Neural crest cell (in vitro differentiated cells): ENCODE data around the gene GHDC. TPM values are rescaled to one million over a fixed set of nuclear protein-coding genes. Genes with fewer than 3 reads are reported as not detected.

Experiments
- DNase-seq: peaks from one replicate; pipeline ENCODE4 v3.0.0; 2021; ENCODE audit warnings: low read depth, mixed read lengths, low spot score
- H3K27ac Mint-ChIP-seq: one replicate; pipeline ENCODE4 v1.8.0; 2021; ENCODE audit warnings: mild to moderate bottlenecking, mixed read lengths; ENCODE audit not compliant: unreplicated experiment
- H3K27me3 Mint-ChIP-seq: 2 replicates; pipeline ENCODE4 v1.8.0; 2021; ENCODE audit warnings: low read depth, mild to moderate bottlenecking, mixed read lengths
- H3K36me3 Mint-ChIP-seq: 2 replicates; pipeline ENCODE4 v1.8.0; 2021; ENCODE audit warnings: low read depth, mild to moderate bottlenecking, mixed read lengths
- H3K4me1 Mint-ChIP-seq: 2 replicates; pipeline ENCODE4 v1.8.0; 2021; ENCODE audit warnings: mixed read lengths
- H3K4me3 Mint-ChIP-seq: one replicate; pipeline ENCODE4 v1.8.0; 2021; ENCODE audit warnings: mild to moderate bottlenecking, mixed read lengths
- H3K9me3 Mint-ChIP-seq: 2 replicates; pipeline ENCODE4 v1.8.0; 2021; ENCODE audit warnings: mixed read lengths
- total RNA-seq: library from RNA; stranded (reverse); gene quantifications from 2 replicates; pipeline ENCODE4 v1.2.1, GENCODE V29; 2021
- TF ChIP-seq, protein P1 (sequence below): fragments of 200-600 bp; sonication (generic); conservative IDR thresholded peaks from 2 replicates; pipeline ENCODE4 v1.5.0; 2021; ENCODE audit warnings: antibody characterized with exemption, mild to moderate bottlenecking

The GHDC gene
- total RNA-seq, 1 donor from 2014 or later = 8.4 TPM

DNA sequence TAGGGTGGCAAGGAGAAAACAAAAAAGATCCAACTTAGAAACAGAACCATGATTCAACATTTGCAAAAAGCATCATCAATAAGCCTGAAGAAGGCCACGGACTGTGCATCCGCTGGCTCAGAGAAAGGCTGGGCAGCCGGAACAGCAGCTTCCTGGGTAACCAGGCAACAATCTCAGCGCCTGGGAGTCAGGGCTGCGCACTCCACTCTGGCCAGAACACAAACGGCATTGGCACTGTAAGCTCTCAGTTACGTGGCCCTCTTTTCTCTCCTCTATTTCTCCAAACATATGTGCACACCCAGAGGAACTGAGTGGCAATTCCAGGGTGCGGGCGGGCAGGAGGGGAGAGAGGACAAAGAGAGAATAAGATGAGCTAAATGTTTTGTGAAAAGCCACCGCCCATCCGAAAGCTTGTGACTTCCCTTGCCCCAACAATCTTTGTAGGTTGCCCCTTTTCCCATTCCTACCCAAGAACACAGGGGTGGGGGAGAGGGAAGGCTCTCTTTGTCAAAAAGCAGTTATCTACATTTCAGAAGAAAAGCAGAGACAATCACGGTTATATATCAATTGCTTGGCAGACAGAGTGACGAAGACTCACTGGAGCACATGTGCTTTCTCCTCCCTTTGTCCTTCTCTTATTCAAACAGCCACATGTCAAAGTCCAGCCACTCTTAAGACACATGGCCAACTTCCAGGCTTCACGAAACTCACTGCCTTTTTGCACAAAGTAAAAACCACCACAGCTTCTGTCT is 6.6 kb upstream of the GHDC start:
- DNase-seq = no peak
- H3K9me3 Mint-ChIP-seq = no peaks in the 10 kb centered on the region
- H3K4me1 Mint-ChIP-seq = peaks cover 5% of the 10 kb centered on the region
- TF ChIP-seq, protein P1, sequence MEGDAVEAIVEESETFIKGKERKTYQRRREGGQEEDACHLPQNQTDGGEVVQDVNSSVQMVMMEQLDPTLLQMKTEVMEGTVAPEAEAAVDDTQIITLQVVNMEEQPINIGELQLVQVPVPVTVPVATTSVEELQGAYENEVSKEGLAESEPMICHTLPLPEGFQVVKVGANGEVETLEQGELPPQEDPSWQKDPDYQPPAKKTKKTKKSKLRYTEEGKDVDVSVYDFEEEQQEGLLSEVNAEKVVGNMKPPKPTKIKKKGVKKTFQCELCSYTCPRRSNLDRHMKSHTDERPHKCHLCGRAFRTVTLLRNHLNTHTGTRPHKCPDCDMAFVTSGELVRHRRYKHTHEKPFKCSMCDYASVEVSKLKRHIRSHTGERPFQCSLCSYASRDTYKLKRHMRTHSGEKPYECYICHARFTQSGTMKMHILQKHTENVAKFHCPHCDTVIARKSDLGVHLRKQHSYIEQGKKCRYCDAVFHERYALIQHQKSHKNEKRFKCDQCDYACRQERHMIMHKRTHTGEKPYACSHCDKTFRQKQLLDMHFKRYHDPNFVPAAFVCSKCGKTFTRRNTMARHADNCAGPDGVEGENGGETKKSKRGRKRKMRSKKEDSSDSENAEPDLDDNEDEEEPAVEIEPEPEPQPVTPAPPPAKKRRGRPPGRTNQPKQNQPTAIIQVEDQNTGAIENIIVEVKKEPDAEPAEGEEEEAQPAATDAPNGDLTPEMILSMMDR = no peak
- peaks cover 3% of the 10 kb centered on the region for H3K36me3 Mint-ChIP-seq
- no peak overlapping the region for H3K4me3 Mint-ChIP-seq
- no peak overlapping the region for H3K27ac Mint-ChIP-seq
- no peaks in the 10 kb centered on the region for H3K27me3 Mint-ChIP-seq

DNA sequence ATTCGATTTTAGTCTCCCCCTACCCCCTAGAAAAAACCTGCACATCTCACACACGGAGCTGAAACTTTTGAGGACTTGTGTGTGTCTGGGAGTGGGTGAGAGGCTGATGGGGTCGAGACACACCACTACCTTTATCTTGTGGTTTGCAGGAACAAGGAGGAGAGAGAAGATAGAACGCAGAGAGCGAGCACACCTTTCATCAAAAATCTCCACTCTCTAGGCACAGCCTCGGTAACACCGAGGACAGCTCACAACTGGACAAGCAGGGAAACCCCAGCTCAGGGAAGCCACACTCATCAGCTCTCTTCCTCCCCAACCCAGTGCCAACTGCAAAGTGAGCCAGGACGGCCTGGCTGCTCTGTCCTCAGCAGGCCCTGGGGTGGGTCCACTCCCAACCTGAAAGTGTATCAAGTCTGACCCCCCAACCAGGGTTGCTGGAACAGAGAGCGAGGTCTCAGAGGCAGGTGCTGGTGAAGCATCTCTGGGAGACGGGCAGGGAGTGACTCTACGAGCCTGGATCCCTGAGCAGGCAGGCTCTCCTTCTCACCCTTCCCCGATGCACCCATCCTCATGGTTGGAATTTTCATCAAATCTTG is 5.2 kb upstream of the GHDC start:
- TF ChIP-seq, protein P1 = no peak
- Mint-ChIP-seq H3K36me3 (peaks cover 3% of the 10 kb centered on the region), H3K4me1 (peaks cover 6% of the 10 kb centered on the region), H3K27ac (no peak overlapping the region), H3K4me3 (no peak overlapping the region), H3K27me3 (no peaks in the 10 kb centered on the region), H3K9me3 (no peaks in the 10 kb centered on the region)
- no peak for DNase-seq

DNA sequence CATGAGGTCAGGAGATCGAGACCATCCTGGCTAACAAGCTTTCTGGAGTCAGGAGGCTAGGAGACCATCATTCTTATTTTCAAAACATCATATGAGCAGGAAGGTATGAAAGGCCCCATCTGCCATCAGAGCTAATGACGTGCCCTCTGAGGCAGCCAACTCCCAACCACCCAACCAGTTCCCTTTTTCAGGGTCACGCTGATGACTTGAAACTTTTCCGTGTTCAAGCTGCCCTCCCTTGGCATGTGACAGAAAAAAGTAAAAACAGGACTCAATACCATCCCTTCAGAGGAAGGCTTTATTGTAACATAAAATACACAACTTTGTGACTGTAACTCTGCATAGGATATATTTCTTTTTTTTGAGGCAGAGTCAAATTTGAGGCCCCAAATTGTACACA is 4.6 kb upstream of the GHDC start:
- DNase-seq = no peak
- H3K27me3 Mint-ChIP-seq = no peaks in the 10 kb centered on the region
- no peak overlapping the region for H3K27ac Mint-ChIP-seq
- H3K4me1 Mint-ChIP-seq = peaks cover 12% of the 10 kb centered on the region
- TF ChIP-seq, protein P1 = no peak
- no peaks in the 10 kb centered on the region for H3K36me3 Mint-ChIP-seq
- no peaks in the 10 kb centered on the region for H3K9me3 Mint-ChIP-seq
- no peak overlapping the region for H3K4me3 Mint-ChIP-seq

DNA sequence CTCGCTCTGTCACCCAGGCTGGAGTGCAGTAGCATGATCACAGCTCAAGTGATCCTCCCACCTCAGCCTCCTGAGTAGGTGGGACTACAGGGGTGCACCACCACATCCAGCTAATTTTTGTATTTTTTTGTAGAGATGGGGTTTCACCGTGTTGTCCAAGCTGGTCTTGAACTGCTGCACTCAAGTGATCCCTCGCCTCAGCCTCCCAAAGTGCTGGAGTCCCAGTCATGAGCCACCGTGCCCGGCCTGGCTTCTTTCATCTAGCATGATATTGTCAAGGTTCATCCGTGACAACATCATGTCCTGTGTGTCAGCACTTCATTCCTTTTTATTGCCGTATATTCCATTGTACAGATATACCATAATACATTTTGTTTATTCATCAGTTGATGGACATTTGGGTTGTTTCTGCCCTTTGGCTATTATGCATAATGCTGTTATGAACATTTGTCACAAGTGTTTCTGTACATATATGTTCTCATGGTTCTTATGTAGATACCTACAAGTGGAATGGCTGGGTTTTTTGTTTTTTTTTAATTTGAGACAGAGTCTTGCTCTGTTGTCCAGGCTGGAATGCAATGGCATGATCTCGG is 3.4 kb upstream of the GHDC start:
- DNase-seq = no peak
- Mint-ChIP-seq H3K4me1 (peaks cover 19% of the 10 kb centered on the region), H3K27ac (no peak overlapping the region), H3K27me3 (no peaks in the 10 kb centered on the region), H3K36me3 (no peaks in the 10 kb centered on the region), H3K4me3 (peak overlapping the region; percentile 52), H3K9me3 (no peaks in the 10 kb centered on the region)
- TF ChIP-seq, protein P1 = no peak

DNA sequence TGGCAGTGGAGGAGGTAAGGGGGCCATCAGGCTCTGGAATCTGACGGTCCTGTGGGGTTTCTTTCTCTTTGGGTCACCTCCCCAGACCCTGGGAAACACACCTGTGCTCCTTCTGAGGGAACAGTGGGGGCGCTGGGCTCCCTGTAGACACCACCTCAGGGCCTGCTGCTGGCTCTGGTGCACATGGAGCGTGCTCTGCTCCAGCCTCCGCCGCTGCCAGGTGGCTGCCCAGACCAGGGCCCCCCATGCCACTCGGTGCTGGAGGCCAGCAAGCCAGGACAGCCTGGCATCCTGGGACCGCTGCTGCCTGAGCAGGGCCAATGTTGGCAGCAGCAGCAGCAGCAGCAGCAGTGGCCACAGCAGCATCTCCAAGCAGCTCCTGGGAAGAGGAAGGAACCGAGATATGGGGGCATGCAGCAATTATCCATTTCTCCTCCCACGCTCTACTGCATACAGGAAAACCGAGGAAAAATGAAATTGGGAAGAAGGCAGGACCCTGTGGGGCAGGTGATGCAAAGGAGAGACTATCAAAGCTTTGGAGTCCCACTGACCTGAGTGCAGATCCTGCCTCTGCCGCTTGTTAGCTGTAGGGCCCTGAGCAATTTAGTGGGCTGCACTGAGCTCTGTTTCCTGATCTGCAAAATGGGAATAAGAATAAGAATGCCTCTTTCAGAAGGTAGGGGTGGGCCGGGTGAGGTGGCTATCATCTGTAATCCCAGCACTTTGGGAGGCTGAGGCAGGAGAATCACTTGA is 902 bp downstream of the GHDC start:
- DNase-seq = no peak
- no peaks in the 10 kb centered on the region for H3K27me3 Mint-ChIP-seq
- no peaks in the 10 kb centered on the region for H3K36me3 Mint-ChIP-seq
- no peaks in the 10 kb centered on the region for H3K9me3 Mint-ChIP-seq
- H3K4me1 Mint-ChIP-seq = peaks cover 14% of the 10 kb centered on the region
- TF ChIP-seq, protein P1 = no peak
- H3K4me3 Mint-ChIP-seq = peak overlapping the region; percentile 90
- H3K27ac Mint-ChIP-seq = no peak overlapping the region
